HCT116 (cell line): ENCODE measurements around the gene ABHD12. TPM values are rescaled to one million over a fixed set of nuclear protein-coding genes. Genes with fewer than 3 reads are reported as not detected.
A peak's percentile ranks its signal among the peaks of the same experiment; 100 is the strongest.

Experiments used
- ATAC-seq: fragments of 200-7000 bp; cut with Tn5 transposase; 2 replicates; pipeline ENCODE4 v1.9.1; 2020; ENCODE audit warnings: mild to moderate bottlenecking, moderate library complexity
- BruUV-seq: library from RNA; stranded (reverse); fragments of 400-500 nt; replicated peaks from 2 replicates; lab custom pipeline; 2021; lab: Mats Ljungman, UMichigan
- CTCF ChIA-PET: fragments of 300-600 bp; sonication (Branson Sonifier 250); formaldehyde crosslinking; loops from one replicate; lab custom pipeline; 2021; ENCODE audit warnings: antibody characterized with exemption; lab: Charles Lee
- POLR2A ChIA-PET: fragments of 300-600, 350-600 bp; sonication (Branson Sonifier 250); formaldehyde crosslinking; loops from one replicate; lab custom pipeline; 2021; ENCODE audit warnings: antibody characterized with exemption; lab: Charles Lee
- RAD21 ChIA-PET, 2 experiments: fragments of 300-600 bp; sonication (Branson Sonifier 250); formaldehyde crosslinking; loops; one replicate each; lab custom pipeline; 2023; ENCODE audit warnings: low total read pairs in 2 of 2; ENCODE audit not compliant: uncharacterized antibody in 2 of 2, unreplicated experiment in 2 of 2, low non-redundant PET in 1 of 2; lab: Charles Lee
- DNase-seq: peaks from one replicate; pipeline ENCODE4 v3.0.0-alpha.2; 2010; ENCODE audit warnings: low read depth, low spot score
- H2AFZ ChIP-seq: fragments of 200-600 bp; shearing (Covaris generic), sonication (generic); 2 replicates; pipeline ENCODE4 v1.6.1; 2017; ENCODE audit warnings: low read depth, mixed run types, mixed read lengths, antibody characterized with exemption, low read length; ENCODE audit not compliant: poor library complexity, severe bottlenecking
- H3K27ac ChIP-seq: 2 replicates; pipeline ENCODE4 v1.5.1; 2012; ENCODE audit warnings: low read depth, low read length
- H3K27me3 ChIP-seq: fragments of 200-600 bp; sonication (generic); 2 replicates; pipeline ENCODE4 v1.6.1; 2016; ENCODE audit warnings: mixed run types, low read length, mixed read lengths; ENCODE audit not compliant: insufficient read depth
- H3K36me3 ChIP-seq, 2 experiments: fragments of 200-500 bp in 1 of 2; fragments of 200-600 bp in 1 of 2; sonication (Bioruptor generic) in 1 of 2; sonication (generic) in 1 of 2; 2 replicates each; pipeline versions ENCODE4 v1.5.1 to v1.6.1; 2014 to 2016; ENCODE audit warnings: low read length in 2 of 2, inconsistent platforms in 1 of 2, mixed read lengths in 1 of 2, mixed run types in 1 of 2; ENCODE audit not compliant: insufficient read depth in 2 of 2, control insufficient read depth in 1 of 2
- H3K4me1 ChIP-seq, 2 experiments: fragments of 200-600 bp in 1 of 2; sonication (generic) in 1 of 2; 2 replicates each; pipeline versions ENCODE4 v1.5.1 to v1.6.1; 2012 to 2017; ENCODE audit warnings: low read length in 2 of 2, inconsistent platforms in 1 of 2, mild to moderate bottlenecking in 1 of 2, mixed read lengths in 1 of 2, mixed run types in 1 of 2, moderate library complexity in 1 of 2; ENCODE audit not compliant: insufficient read depth in 2 of 2, control insufficient read depth in 1 of 2
- H3K4me2 ChIP-seq: fragments of 200-600 bp; sonication (generic); 2 replicates; pipeline ENCODE4 v1.6.1; 2017; ENCODE audit warnings: mixed run types, low read length, mixed read lengths
- H3K4me3 ChIP-seq, 2 experiments: fragments of 200-600 bp in 1 of 2; sonication (generic) in 1 of 2; replicated peaks in 1 of 2; 2 replicates each; pipeline ENCODE4 v1.5.1; 2011 to 2016; ENCODE audit warnings: low read length in 2 of 2, control low read depth in 1 of 2, low read depth in 1 of 2, mild to moderate bottlenecking in 1 of 2, mixed read lengths in 1 of 2, mixed run types in 1 of 2
- H3K79me2 ChIP-seq: fragments of 200-600 bp; sonication (generic); 2 replicates; pipeline ENCODE4 v1.6.1; 2017; ENCODE audit warnings: mild to moderate bottlenecking, mixed run types, low read length, moderate library complexity, mixed read lengths; ENCODE audit not compliant: insufficient read depth
- H3K9ac ChIP-seq: fragments of 200-600 bp; sonication (generic); 2 replicates; pipeline ENCODE4 v1.6.1; 2016; ENCODE audit warnings: low read length, mixed read lengths
- H3K9me2 ChIP-seq: fragments of 200-600 bp; sonication (generic), shearing (Covaris generic); 2 replicates; pipeline ENCODE4 v1.6.1; 2017; ENCODE audit warnings: mixed run types, mild to moderate bottlenecking, moderate library complexity; ENCODE audit not compliant: insufficient read depth
- H3K9me3 ChIP-seq, 2 experiments: fragments of 200-500 bp in 1 of 2; fragments of 200-600 bp in 1 of 2; sonication (Bioruptor generic) in 1 of 2; sonication (generic) in 1 of 2; 2 replicates each; pipeline ENCODE4 v1.6.1; 2014 to 2017; ENCODE audit warnings: low read length in 2 of 2, mixed read lengths in 2 of 2, inconsistent platforms in 1 of 2, low read depth in 1 of 2, mild to moderate bottlenecking in 1 of 2, mixed run types in 1 of 2, moderate library complexity in 1 of 2; ENCODE audit not compliant: control insufficient read depth in 1 of 2, insufficient read depth in 1 of 2
- H4K20me1 ChIP-seq: fragments of 200-600 bp; sonication (generic), shearing (Covaris generic); 2 replicates; pipeline ENCODE4 v1.6.1; 2017; ENCODE audit warnings: mixed run types, mild to moderate bottlenecking, moderate library complexity; ENCODE audit not compliant: insufficient read depth
- CBX3 ChIP-seq: IDR thresholded peaks from 2 replicates; pipeline ENCODE4 v1.6.1; 2012; ENCODE audit warnings: low read depth
- CEBPB ChIP-seq: IDR thresholded peaks from 2 replicates; pipeline ENCODE4 v1.6.1; 2012; ENCODE audit warnings: low read depth
- CTCF ChIP-seq, 3 experiments: fragments of 200-600 bp in 1 of 3; sonication (generic) in 1 of 3; IDR thresholded peaks in 2 of 3; conservative IDR thresholded peaks in 1 of 3; 2 replicates each; pipeline ENCODE4 v1.5.1; 2012 to 2017; ENCODE audit warnings: low read depth in 2 of 3, low read length in 2 of 3, antibody characterized with exemption in 1 of 3, borderline replicate concordance in 1 of 3, control low read depth in 1 of 3, mild to moderate bottlenecking in 1 of 3, mixed read lengths in 1 of 3, mixed run types in 1 of 3, moderate library complexity in 1 of 3; ENCODE audit not compliant: insufficient read depth in 1 of 3
- EGR1 ChIP-seq: IDR thresholded peaks from 2 replicates; pipeline ENCODE4 v1.6.1; 2012; ENCODE audit warnings: low read depth
- EZH2 ChIP-seq: fragments of 200-600 bp; sonication (generic); IDR thresholded peaks from 2 replicates; pipeline ENCODE4 v1.6.1; 2017; ENCODE audit warnings: antibody characterized with exemption, mixed run types
- FOSL1 ChIP-seq: IDR thresholded peaks from 2 replicates; pipeline ENCODE4 v1.6.1; 2012; ENCODE audit warnings: low read depth
- MAX ChIP-seq: IDR thresholded peaks from 2 replicates; pipeline ENCODE4 v1.6.1; 2012
- POLR2A ChIP-seq: IDR thresholded peaks from 2 replicates; pipeline ENCODE4 v1.7.0; 2011; ENCODE audit warnings: borderline replicate concordance; ENCODE audit not compliant: insufficient read depth, insufficient read length; ENCODE audit errors: extremely low read depth
- POLR2AphosphoS5 ChIP-seq: IDR thresholded peaks from 2 replicates; pipeline ENCODE4 v1.6.1; 2011; ENCODE audit warnings: mild to moderate bottlenecking, low read depth, low read length, moderate library complexity
- REST ChIP-seq: IDR thresholded peaks from 2 replicates; pipeline ENCODE4 v1.6.1; 2012; ENCODE audit warnings: low read depth
- SIN3A ChIP-seq: IDR thresholded peaks from 2 replicates; pipeline ENCODE4 v1.6.1; 2012; ENCODE audit warnings: low read depth
- SP1 ChIP-seq: IDR thresholded peaks from 2 replicates; pipeline ENCODE4 v1.6.1; 2012; ENCODE audit warnings: low read depth
- SRF ChIP-seq: IDR thresholded peaks from 2 replicates; pipeline ENCODE4 v1.6.1; 2012; ENCODE audit warnings: low read depth
- TCF7L2 ChIP-seq: IDR thresholded peaks from 2 replicates; pipeline ENCODE4 v1.7.0; 2011; ENCODE audit warnings: borderline replicate concordance, inconsistent platforms; ENCODE audit not compliant: insufficient read depth, insufficient read length; ENCODE audit errors: extremely low read depth
- YY1 ChIP-seq: IDR thresholded peaks from 2 replicates; pipeline ENCODE4 v1.6.1; 2011; ENCODE audit warnings: low read length, low read depth, moderate library complexity, mild to moderate bottlenecking; ENCODE audit not compliant: insufficient replicate concordance; ENCODE audit errors: extremely low read depth
- ZBTB33 ChIP-seq: IDR thresholded peaks from 2 replicates; pipeline ENCODE4 v1.6.1; 2011; ENCODE audit warnings: mild to moderate bottlenecking, low read length, moderate library complexity; ENCODE audit not compliant: insufficient replicate concordance; ENCODE audit errors: extremely low read depth
- ZFX ChIP-seq: fragments of 450-650 bp; IDR thresholded peaks from 2 replicates; pipeline ENCODE4 v1.6.1; 2017
- ZNF274 ChIP-seq: fragments of 200-500 bp; sonication (Bioruptor generic); IDR thresholded peaks from 2 replicates; pipeline ENCODE4 v1.6.1; 2014; ENCODE audit warnings: mild to moderate bottlenecking, low read depth, low read length, inconsistent platforms
- intact Hi-C: fragments of 100-400 bp; cut with micrococcal nuclease; formaldehyde crosslinking; loops from 2 replicates; pipeline ENCODE4 v1.10.0; 2022
- total RNA-seq: library from RNA; stranded (reverse); gene quantifications from one replicate; pipeline ENCODE4 v1.2.1, GENCODE V29; 2021; ENCODE audit not compliant: unreplicated experiment

Gene ABHD12
- total RNA-seq, 1 experiment from 2014 or later = 31.7 TPM

GRCh38 chr20:25294459-25295385 lies 95.9 kb downstream of the ABHD12 start:
- Histone ChIP-seq H3K9me2 (no peaks in the 10 kb centered on the region), H3K4me1 (peaks cover 15 to 22% of the 10 kb centered on the region in 2 experiments), H3K9me3 (no peaks in the 10 kb centered on the region), H3K4me2 (no peak overlapping the region), H2AFZ (no peak overlapping the region), H3K27me3 (no peaks in the 10 kb centered on the region), H3K9ac (no peak overlapping the region), H3K4me3 (no peak overlapping the region), H3K36me3 (peaks cover 4 to 6% of the 10 kb centered on the region in 2 experiments; a peak in 2 of 4 replicates), H3K79me2 (no peaks in the 10 kb centered on the region), H3K27ac (peak overlapping the region; percentile 57), H4K20me1 (no peaks in the 10 kb centered on the region)
- BruUV-seq = no TSS peak
- RAD21 ChIA-PET = interaction anchor here in 1 of 2 experiments (1.6 kb wide), 1 partner anchor 105 kb away, joined by 3 read pairs; no protein-coding TSS in a partner anchor
- DNase-seq = peak; percentile 35
- peak; percentile 91 for ATAC-seq
- CTCF ChIA-PET = interaction anchor here (5.0 kb wide), 1 partner anchor 104 kb away, joined by 44 read pairs; no protein-coding TSS in a partner anchor
- POLR2A ChIA-PET = no interaction called here
- intact Hi-C loops = loop anchor here (1.0 kb wide), 1 partner anchor 105 kb away; no protein-coding TSS in a partner anchor
- TF ChIP-seq SRF = no peak
- no peak for TF ChIP-seq MAX
- no peak for TF ChIP-seq POLR2A
- no peak for TF ChIP-seq ZFX
- peak; percentile 96 to 99 (median 99) for TF ChIP-seq CTCF (IDR thresholded peaks at IDR 0.05 in 2 of 3, conservative IDR thresholded peaks at IDR 0.05 in 1 of 3; ENCODE audit: borderline replicate concordance in 1 of 3, insufficient read depth in 1 of 3, low read depth in 2 of 3, low read length in 2 of 3)
- no peak for TF ChIP-seq EZH2
- TF ChIP-seq EGR1 = no peak
- TF ChIP-seq POLR2AphosphoS5 = no peak
- TF ChIP-seq YY1 = no peak
- peak; percentile 22 for TF ChIP-seq TCF7L2
- no peak for TF ChIP-seq SP1
- no peak for TF ChIP-seq FOSL1
- TF ChIP-seq REST = no peak
- no peak for TF ChIP-seq ZNF274
- no peak for TF ChIP-seq CBX3
- no peak for TF ChIP-seq SIN3A
- TF ChIP-seq CEBPB = no peak
- no peak for TF ChIP-seq ZBTB33
